CD14-positive monocyte (primary cell): ENCODE data around the gene UNC45B. TPM values are rescaled to one million over a fixed set of nuclear protein-coding genes. Genes with fewer than 3 reads are reported as not detected.

Experiments used
- DNase-seq, 3 donors: peaks; one replicate each; pipeline ENCODE4 v3.0.0-alpha.2; 2011 to 2022
- H2AFZ ChIP-seq: 2 replicates; pipeline ENCODE4 v1.6.0; 2012; ENCODE audit warnings: mild to moderate bottlenecking, low read depth, low read length, inconsistent platforms; ENCODE audit not compliant: insufficient read depth, poor library complexity, severe bottlenecking
- H3K27ac ChIP-seq, 2 donors: 1 replicate in 1 of 2; 2 replicates in 1 of 2; pipeline ENCODE4 v1.5.1; 2012 to 2013; ENCODE audit warnings: low read length in 2 of 2, control low read depth in 1 of 2, inconsistent platforms in 1 of 2, low read depth in 1 of 2, mild to moderate bottlenecking in 1 of 2
- H3K27me3 ChIP-seq, 2 donors: one replicate each; pipeline versions ENCODE4 v1.6.0 to v1.6.1; 2011 to 2013; ENCODE audit warnings: low read length in 2 of 2; ENCODE audit not compliant: control insufficient read depth in 2 of 2, insufficient read depth in 2 of 2
- H3K36me3 ChIP-seq, 2 donors: replicated peaks in 1 of 2; 1 replicate in 1 of 2; 2 replicates in 1 of 2; pipeline versions ENCODE4 v1.5.1 to v1.6.1; 2012 to 2013; ENCODE audit warnings: low read length in 2 of 2, control low read depth in 1 of 2, inconsistent platforms in 1 of 2, mild to moderate bottlenecking in 1 of 2; ENCODE audit not compliant: insufficient read depth in 2 of 2, control insufficient read depth in 1 of 2
- H3K4me1 ChIP-seq, 2 donors: 1 replicate in 1 of 2; 2 replicates in 1 of 2; pipeline versions ENCODE4 v1.5.1 to v1.6.1; 2012 to 2013; ENCODE audit warnings: low read length in 2 of 2, control low read depth in 1 of 2, inconsistent platforms in 1 of 2, mild to moderate bottlenecking in 1 of 2, moderate library complexity in 1 of 2; ENCODE audit not compliant: insufficient read depth in 2 of 2, control insufficient read depth in 1 of 2
- H3K4me2 ChIP-seq: replicated peaks from 2 replicates; pipeline ENCODE3; 2012; ENCODE audit warnings: low read length, moderate library complexity, mild to moderate bottlenecking; ENCODE audit not compliant: poor library complexity, severe bottlenecking; ENCODE audit errors: extremely low read depth
- H3K4me3 ChIP-seq, 3 experiments: fragments of 200-600 bp in 1 of 3; sonication (generic) in 1 of 3; replicated peaks in 1 of 3; 1 replicate in 2 of 3; 2 replicates in 1 of 3; pipeline ENCODE4 v1.5.1; 2011 to 2013; ENCODE audit warnings: low read length in 3 of 3, mild to moderate bottlenecking in 3 of 3, control low read depth in 2 of 3, low read depth in 2 of 3, inconsistent platforms in 1 of 3, moderate library complexity in 1 of 3
- H3K79me2 ChIP-seq: 2 replicates; pipeline ENCODE4 v1.6.0; 2012; ENCODE audit warnings: mild to moderate bottlenecking, control low read depth, inconsistent platforms, low read length, moderate library complexity; ENCODE audit not compliant: insufficient read depth
- H3K9ac ChIP-seq: 2 replicates; pipeline ENCODE4 v1.6.0; 2017; ENCODE audit warnings: low read length, mild to moderate bottlenecking; ENCODE audit not compliant: insufficient read depth, poor library complexity, severe bottlenecking
- H3K9me3 ChIP-seq, 2 donors: replicated peaks in 1 of 2; 1 replicate in 1 of 2; 2 replicates in 1 of 2; pipeline versions ENCODE4 v1.5.1 to v1.6.1; 2012 to 2013; ENCODE audit warnings: low read length in 2 of 2, control low read depth in 1 of 2; ENCODE audit not compliant: control insufficient read depth in 1 of 2, insufficient read depth in 1 of 2
- H4K20me1 ChIP-seq: 2 replicates; pipeline ENCODE4 v1.6.0; 2012; ENCODE audit warnings: mild to moderate bottlenecking, low read length, control low read depth, moderate library complexity; ENCODE audit not compliant: insufficient read depth
- H3K27ac Mint-ChIP-seq, 7 donors: one replicate each; pipeline ENCODE4 v1.8.0; 2020; ENCODE audit warnings: mild to moderate bottlenecking in 7 of 7, mixed read lengths in 7 of 7, moderate library complexity in 6 of 7, inconsistent platforms in 2 of 7
- H3K27me3 Mint-ChIP-seq, 3 donors: one replicate each; pipeline ENCODE4 v1.8.0; 2021 to 2022; ENCODE audit warnings: low read depth in 3 of 3, mild to moderate bottlenecking in 3 of 3, mixed read lengths in 3 of 3, moderate library complexity in 3 of 3, inconsistent platforms in 1 of 3
- H3K36me3 Mint-ChIP-seq, 2 donors: one replicate each; pipeline ENCODE4 v1.8.0; 2020; ENCODE audit warnings: mixed read lengths in 2 of 2, inconsistent platforms in 1 of 2, mild to moderate bottlenecking in 1 of 2
- H3K4me1 Mint-ChIP-seq: one replicate; pipeline ENCODE4 v1.8.0; 2020; ENCODE audit warnings: mild to moderate bottlenecking, mixed read lengths
- H3K4me3 Mint-ChIP-seq, 2 donors: one replicate each; pipeline ENCODE4 v1.8.0; 2020; ENCODE audit warnings: mild to moderate bottlenecking in 2 of 2, mixed read lengths in 2 of 2, moderate library complexity in 1 of 2
- H3K9me3 Mint-ChIP-seq, 7 donors: one replicate each; pipeline ENCODE4 v1.8.0; 2020 to 2022; ENCODE audit warnings: mixed read lengths in 7 of 7, mild to moderate bottlenecking in 6 of 7, moderate library complexity in 6 of 7, inconsistent platforms in 2 of 7
- WGBS: methylation state at CpG from one replicate; pipeline ENCODE4 v1.1.5; 2013; ENCODE audit warnings: missing lambda C conversion rate; ENCODE audit not compliant: insufficient coverage; 5-methylcytosine and 5-hydroxymethylcytosine counted together
- intact Hi-C, 2 donors: fragments of 100-400 bp; cut with micrococcal nuclease; formaldehyde crosslinking; loops; one replicate each; pipeline versions ENCODE4 v1.15.0 to v1.15.1; 2023
- polyA plus RNA-seq, 3 donors: library from polyadenylated mRNA; depleted of rRNA in 1 of 3; unstranded in 2 of 3; stranded (reverse) in 1 of 3; fragments of 300-500 nt in 2 of 3; fragments of >200 nt in 1 of 3; fragmentation: Illumina TruSeq in 2 of 3; gene quantifications; 1 replicate in 2 of 3; 2 replicates in 1 of 3; pipeline ENCODE4 v1.2.3, GENCODE V29; 2012 to 2021
- TF ChIP-seq, protein P1 (sequence below): fragments of 200-600 bp; IDR thresholded peaks from one replicate; pipeline ENCODE4 v1.8.0; 2022; ENCODE audit warnings: antibody characterized with exemption, mild to moderate bottlenecking

UNC45B gene
- polyA plus RNA-seq, 3 donors, result not detected

DNA sequence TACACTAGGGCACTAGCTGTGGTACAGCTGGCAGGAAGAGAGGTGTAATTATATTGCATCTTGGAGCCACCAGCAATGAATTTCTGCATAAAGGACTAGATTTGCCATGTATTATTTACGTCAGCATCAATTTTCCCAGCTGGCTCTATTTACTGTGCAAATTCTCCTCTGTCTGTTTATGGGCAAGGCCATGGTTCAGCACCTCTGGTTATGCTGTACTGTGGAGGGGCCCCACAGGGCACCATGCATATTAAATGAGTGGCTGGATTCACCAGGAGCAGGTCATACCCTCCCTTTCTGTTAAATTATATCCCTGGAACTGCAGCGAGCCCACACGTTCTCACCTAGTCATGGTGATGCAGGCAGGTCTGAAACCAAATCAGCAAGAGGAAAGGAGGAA lies 47.7 kb upstream of the UNC45B start:
- intact Hi-C loops, result no loop called here
- Mint-ChIP-seq H3K9me3 (no peaks in the 10 kb centered on the region), H3K36me3 (peaks cover 52 to 67% of the 10 kb centered on the region in 2 donors), H3K27ac (no peak overlapping the region), H3K27me3 (peaks cover 0 to 4% (median 0%) of the 10 kb centered on the region in 3 donors), H3K4me3 (no peak overlapping the region), H3K4me1 (peaks cover 18% of the 10 kb centered on the region)
- TF ChIP-seq, protein P1, sequence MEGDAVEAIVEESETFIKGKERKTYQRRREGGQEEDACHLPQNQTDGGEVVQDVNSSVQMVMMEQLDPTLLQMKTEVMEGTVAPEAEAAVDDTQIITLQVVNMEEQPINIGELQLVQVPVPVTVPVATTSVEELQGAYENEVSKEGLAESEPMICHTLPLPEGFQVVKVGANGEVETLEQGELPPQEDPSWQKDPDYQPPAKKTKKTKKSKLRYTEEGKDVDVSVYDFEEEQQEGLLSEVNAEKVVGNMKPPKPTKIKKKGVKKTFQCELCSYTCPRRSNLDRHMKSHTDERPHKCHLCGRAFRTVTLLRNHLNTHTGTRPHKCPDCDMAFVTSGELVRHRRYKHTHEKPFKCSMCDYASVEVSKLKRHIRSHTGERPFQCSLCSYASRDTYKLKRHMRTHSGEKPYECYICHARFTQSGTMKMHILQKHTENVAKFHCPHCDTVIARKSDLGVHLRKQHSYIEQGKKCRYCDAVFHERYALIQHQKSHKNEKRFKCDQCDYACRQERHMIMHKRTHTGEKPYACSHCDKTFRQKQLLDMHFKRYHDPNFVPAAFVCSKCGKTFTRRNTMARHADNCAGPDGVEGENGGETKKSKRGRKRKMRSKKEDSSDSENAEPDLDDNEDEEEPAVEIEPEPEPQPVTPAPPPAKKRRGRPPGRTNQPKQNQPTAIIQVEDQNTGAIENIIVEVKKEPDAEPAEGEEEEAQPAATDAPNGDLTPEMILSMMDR, result no peak
- H3K9ac ChIP-seq, result no peak overlapping the region
- H4K20me1 ChIP-seq, result no peaks in the 10 kb centered on the region
- H3K4me3 ChIP-seq, result no peak overlapping the region
- no peak for DNase-seq
- H3K27ac ChIP-seq, result no peak overlapping the region
- peaks cover 10 to 12% of the 10 kb centered on the region in 2 donors for H3K4me1 ChIP-seq
- H3K4me2 ChIP-seq, result no peak overlapping the region
- WGBS, result 69% methylated on average over 2 of the region's 3 CpGs
- no peak overlapping the region for H2AFZ ChIP-seq
- H3K9me3 ChIP-seq, result no peaks in the 10 kb centered on the region
- no peaks in the 10 kb centered on the region for H3K79me2 ChIP-seq
- H3K36me3 ChIP-seq, result peaks cover 24 to 54% of the 10 kb centered on the region in 2 donors
- no peaks in the 10 kb centered on the region for H3K27me3 ChIP-seq

DNA sequence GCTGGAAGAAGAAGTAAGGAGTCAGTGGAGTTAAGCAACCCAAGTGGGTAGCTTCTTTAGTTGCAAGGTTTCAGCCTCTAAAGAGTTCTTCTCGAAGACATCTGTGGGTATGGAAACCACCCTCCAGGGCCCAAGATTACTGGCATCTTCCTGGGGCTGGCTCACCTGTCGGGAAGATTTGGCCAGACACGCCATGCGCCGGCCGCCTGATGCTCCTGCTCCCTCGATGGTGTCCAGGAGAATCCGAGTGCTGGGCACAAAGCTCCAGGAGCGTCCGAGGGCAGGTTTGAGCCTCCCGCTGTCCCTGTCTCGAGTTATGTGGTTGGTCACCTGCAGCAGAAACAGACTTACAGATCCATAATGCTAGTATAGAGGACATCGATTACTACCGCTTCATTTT lies 46.6 kb upstream of the UNC45B start:
- peaks cover 63 to 78% of the 10 kb centered on the region in 2 donors for H3K36me3 Mint-ChIP-seq
- intact Hi-C loops, result no loop called here
- H3K9me3 ChIP-seq, result no peaks in the 10 kb centered on the region

More for the DNA sequence above, 46.6 kb upstream of the UNC45B start:
- Histone ChIP-seq H3K4me1 (peaks cover 7% of the 10 kb centered on the region in 2 donors), H3K9ac (no peak overlapping the region), H4K20me1 (no peaks in the 10 kb centered on the region), H3K36me3 (peaks cover 34 to 66% of the 10 kb centered on the region in 2 donors), H3K4me2 (no peak overlapping the region), H2AFZ (no peak overlapping the region), H3K4me3 (no peak overlapping the region), H3K27me3 (no peaks in the 10 kb centered on the region), H3K27ac (peak overlapping the region in 1 of 2 donors; percentile 22), H3K79me2 (no peaks in the 10 kb centered on the region)
- 91% methylated on average over 14 of the region's 14 CpGs for WGBS
- TF ChIP-seq, protein P1, result no peak
- no peak overlapping the region for H3K4me3 Mint-ChIP-seq
- peaks cover 12% of the 10 kb centered on the region for H3K4me1 Mint-ChIP-seq
- H3K9me3 Mint-ChIP-seq, result no peaks in the 10 kb centered on the region
- peaks cover 0 to 2% (median 0%) of the 10 kb centered on the region in 3 donors for H3K27me3 Mint-ChIP-seq
- peak overlapping the region in 4 of 7 donors; percentile 53 to 82 (median 60) for H3K27ac Mint-ChIP-seq
- DNase-seq, result no peak
